ENCODE data around the gene PLPP2.
A peak's percentile ranks its signal among the peaks of the same experiment; 100 is the strongest.

The PLPP2 gene

GRCh38 chr19:288911-289310, 2.3 kb downstream of the PLPP2 start:
- DNase-seq (ENCODE audit: low read depth) = no peak
- TF ChIP-seq, protein P1, sequence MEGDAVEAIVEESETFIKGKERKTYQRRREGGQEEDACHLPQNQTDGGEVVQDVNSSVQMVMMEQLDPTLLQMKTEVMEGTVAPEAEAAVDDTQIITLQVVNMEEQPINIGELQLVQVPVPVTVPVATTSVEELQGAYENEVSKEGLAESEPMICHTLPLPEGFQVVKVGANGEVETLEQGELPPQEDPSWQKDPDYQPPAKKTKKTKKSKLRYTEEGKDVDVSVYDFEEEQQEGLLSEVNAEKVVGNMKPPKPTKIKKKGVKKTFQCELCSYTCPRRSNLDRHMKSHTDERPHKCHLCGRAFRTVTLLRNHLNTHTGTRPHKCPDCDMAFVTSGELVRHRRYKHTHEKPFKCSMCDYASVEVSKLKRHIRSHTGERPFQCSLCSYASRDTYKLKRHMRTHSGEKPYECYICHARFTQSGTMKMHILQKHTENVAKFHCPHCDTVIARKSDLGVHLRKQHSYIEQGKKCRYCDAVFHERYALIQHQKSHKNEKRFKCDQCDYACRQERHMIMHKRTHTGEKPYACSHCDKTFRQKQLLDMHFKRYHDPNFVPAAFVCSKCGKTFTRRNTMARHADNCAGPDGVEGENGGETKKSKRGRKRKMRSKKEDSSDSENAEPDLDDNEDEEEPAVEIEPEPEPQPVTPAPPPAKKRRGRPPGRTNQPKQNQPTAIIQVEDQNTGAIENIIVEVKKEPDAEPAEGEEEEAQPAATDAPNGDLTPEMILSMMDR (IDR thresholded peaks at IDR 0.05; ENCODE audit: low read depth, low read length, missing control alignments) = no peak
- H3K4me3 ChIP-seq (ENCODE audit: low read depth, low read length) = no peak overlapping the region

DNA sequence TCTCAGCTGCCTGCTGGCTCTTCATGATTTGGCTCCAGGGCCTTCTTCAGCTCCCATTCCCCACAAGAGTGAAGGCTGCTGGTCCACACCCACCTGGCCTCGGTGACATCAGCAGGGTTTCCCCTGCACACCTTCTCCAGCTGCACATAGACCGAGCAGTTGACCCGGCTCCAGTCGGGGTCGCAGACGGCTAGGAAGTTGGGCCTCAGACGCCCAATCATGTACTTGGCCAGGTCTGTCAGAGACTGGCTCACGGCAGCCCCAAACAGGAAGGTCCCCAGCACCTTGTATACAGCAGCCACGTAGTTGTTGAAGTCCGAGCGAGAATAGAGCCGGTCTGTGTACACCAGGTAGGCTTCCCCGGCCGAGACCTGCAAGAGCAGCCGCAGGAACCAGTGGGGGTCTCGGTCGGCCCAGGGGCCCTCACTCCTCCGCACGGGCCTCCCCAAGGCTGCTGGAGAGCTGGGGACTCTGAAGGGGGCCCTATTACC, 3.8 kb downstream of the PLPP2 start:
- TF ChIP-seq, protein P1 (IDR thresholded peaks at IDR 0.05; ENCODE audit: low read depth, low read length, missing control alignments) = no peak
- H3K4me3 ChIP-seq (ENCODE audit: low read depth, low read length) = no peak overlapping the region
- no peak for DNase-seq (ENCODE audit: low read depth)

- no peak overlapping the region for H3K4me3 ChIP-seq (ENCODE audit: low read depth, low read length)
- no peak for DNase-seq (ENCODE audit: low read depth)
- TF ChIP-seq, protein P1 (IDR thresholded peaks at IDR 0.05; ENCODE audit: low read depth, low read length, missing control alignments) = no peak
Observed at GRCh38 chr19:283395-283794, 7.8 kb downstream of the PLPP2 start.

DNA sequence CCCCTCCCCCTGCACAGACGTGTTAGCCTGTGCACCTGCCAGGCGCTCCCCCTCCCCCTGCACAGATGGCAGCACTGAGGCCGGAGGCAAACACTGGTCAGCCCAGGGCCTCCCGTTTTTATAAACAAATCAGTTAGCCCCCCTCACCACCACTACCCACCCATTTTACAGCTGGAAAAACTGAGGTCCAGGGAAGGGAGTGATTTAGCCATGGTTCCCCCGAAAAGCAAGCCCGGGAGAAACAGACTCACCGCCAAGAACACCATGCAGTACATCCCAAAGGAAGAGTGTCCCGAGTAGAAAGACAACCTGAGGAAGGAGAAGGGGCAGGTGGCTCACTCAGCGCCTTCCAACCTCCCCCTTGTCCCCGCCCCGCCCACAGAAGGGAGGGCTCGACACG, 8.7 kb downstream of the PLPP2 start:
- DNase-seq (ENCODE audit: low read depth) = no peak
- TF ChIP-seq, protein P1 (IDR thresholded peaks at IDR 0.05; ENCODE audit: low read depth, low read length, missing control alignments) = no peak
- no peak overlapping the region for H3K4me3 ChIP-seq (ENCODE audit: low read depth, low read length)

DNA sequence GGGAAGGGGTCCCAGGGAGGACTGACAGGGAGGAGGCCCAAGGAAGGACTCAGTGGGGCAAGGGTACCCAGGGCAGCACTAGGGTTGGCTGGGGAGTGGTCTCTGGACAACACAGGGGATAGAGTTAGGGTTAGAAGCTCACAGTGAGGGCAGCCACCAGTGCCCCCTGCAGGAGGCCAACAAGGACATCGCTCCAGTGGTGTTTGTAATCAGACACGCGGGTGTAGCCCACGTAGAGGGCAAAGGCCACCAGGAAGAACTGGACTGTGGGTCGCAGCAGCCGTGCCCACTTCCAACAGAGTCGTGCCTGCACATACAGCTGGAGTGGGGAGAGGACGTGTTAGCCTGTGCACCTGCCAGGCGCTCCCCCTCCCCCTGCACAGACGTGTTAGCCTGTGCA, 9.2 kb downstream of the PLPP2 start:
- TF ChIP-seq, protein P1 (IDR thresholded peaks at IDR 0.05; ENCODE audit: low read depth, low read length, missing control alignments) = peak; percentile 30
- H3K4me3 ChIP-seq (ENCODE audit: low read depth, low read length) = no peak overlapping the region
- no peak for DNase-seq (ENCODE audit: low read depth)

- DNase-seq (ENCODE audit: low read depth) = no peak
- H3K4me3 ChIP-seq (ENCODE audit: low read depth, low read length) = no peak overlapping the region
- TF ChIP-seq, protein P1 (IDR thresholded peaks at IDR 0.05; ENCODE audit: low read depth, low read length, missing control alignments) = no peak
Observed at GRCh38 chr19:281156-281853, 9.9 kb downstream of the PLPP2 start.

GRCh38 chr19:280541-281009, 10.6 kb downstream of the PLPP2 start:
- TF ChIP-seq, protein P1 (IDR thresholded peaks at IDR 0.05; ENCODE audit: low read depth, low read length, missing control alignments) = no peak
- DNase-seq (ENCODE audit: low read depth) = no peak
- H3K4me3 ChIP-seq (ENCODE audit: low read depth, low read length) = no peak overlapping the region
